ENCODE results near the gene DLK1. TPM values are rescaled to one million over a fixed set of nuclear protein-coding genes. Genes with fewer than 3 reads are reported as not detected.
A peak's percentile ranks its signal among the peaks of the same experiment; 100 is the strongest.

Gene DLK1
- total and polyA plus RNA-seq, 11 donors, result 1.4 to 52.4 (median 9.3) TPM

- WGBS, 4 donors, result 87 to 89% (median 88%) methylated on average over 21 to 26 of the region's 26 CpGs
- H3K36me3 ChIP-seq, result no peaks in the 10 kb centered on the region
- TF ChIP-seq POLR2A (IDR thresholded peaks at IDR 0.05), result no peak
- TF ChIP-seq CTCF (IDR thresholded peaks at IDR 0.05), result no peak
- intact Hi-C loops (cut with DNase I), result no loop called here
- DNase-seq, result no peak
- H3K27me3 ChIP-seq, result peaks cover 0 to 39% (median 3%) of the 10 kb centered on the region in 9 donors
- no peak overlapping the region for H3K27ac ChIP-seq
- no peak for ATAC-seq
- no peaks in the 10 kb centered on the region for H3K9me3 ChIP-seq
- no peak overlapping the region for H3K4me3 ChIP-seq
- H3K4me1 ChIP-seq, result peaks cover 0 to 6% (median 0%) of the 10 kb centered on the region in 12 donors
Measured at GRCh38 chr14:100688598-100689461, 37.9 kb upstream of the DLK1 start.

- intact Hi-C loops (cut with DNase I), result no loop called here
- WGBS, 4 donors, result 82 to 89% (median 86%) methylated on average over 4 to 5 of the region's 5 CpGs
- Histone ChIP-seq H3K4me3 (no peak overlapping the region), H3K27me3 (peaks cover 0 to 56% (median 6%) of the 10 kb centered on the region in 9 donors), H3K36me3 (no peaks in the 10 kb centered on the region), H3K4me1 (peaks cover 0 to 6% (median 0%) of the 10 kb centered on the region in 12 donors), H3K27ac (no peak overlapping the region), H3K9me3 (no peaks in the 10 kb centered on the region)
- no peak for ATAC-seq
- no peak for DNase-seq
- TF ChIP-seq POLR2A (IDR thresholded peaks at IDR 0.05) (no peak), CTCF (IDR thresholded peaks at IDR 0.05) (no peak)
Measured at GRCh38 chr14:100690672-100691071, 36.0 kb upstream of the DLK1 start.

GRCh38 chr14:100691395-100692056 is 35.2 kb upstream of the DLK1 start:
- peak in 2 of 4 donors; percentile 37 to 49 for ATAC-seq
- H3K27ac ChIP-seq, result no peak overlapping the region
- DNase-seq, result no peak
- H3K4me3 ChIP-seq, result no peak overlapping the region
- H3K9me3 ChIP-seq, result no peaks in the 10 kb centered on the region
- H3K27me3 ChIP-seq, result peaks cover 0 to 63% (median 12%) of the 10 kb centered on the region in 9 donors
- intact Hi-C loops (cut with DNase I), result no loop called here
- no peak for TF ChIP-seq CTCF (IDR thresholded peaks at IDR 0.05)
- no peak for TF ChIP-seq POLR2A (IDR thresholded peaks at IDR 0.05)
- WGBS, 4 donors, result 59 to 69% (median 62%) methylated on average over 28 to 29 of the region's 29 CpGs
- H3K4me1 ChIP-seq, result peaks cover 0 to 11% (median 0%) of the 10 kb centered on the region in 12 donors
- H3K36me3 ChIP-seq, result no peaks in the 10 kb centered on the region

GRCh38 chr14:100692256-100692655 is 34.4 kb upstream of the DLK1 start:
- Histone ChIP-seq H3K9me3 (no peaks in the 10 kb centered on the region), H3K27me3 (peaks cover 0 to 69% (median 13%) of the 10 kb centered on the region in 9 donors), H3K36me3 (no peaks in the 10 kb centered on the region), H3K4me1 (peaks cover 0 to 11% (median 0%) of the 10 kb centered on the region in 12 donors), H3K27ac (no peak overlapping the region), H3K4me3 (no peak overlapping the region)
- TF ChIP-seq POLR2A (IDR thresholded peaks at IDR 0.05), result no peak
- TF ChIP-seq CTCF (IDR thresholded peaks at IDR 0.05), result no peak
- no peak for DNase-seq
- WGBS, 4 donors, result 82 to 90% (median 84%) methylated on average over 5 to 6 of the region's 6 CpGs
- no peak for ATAC-seq
- intact Hi-C loops (cut with DNase I), result no loop called here

Data from heart left ventricle (tissue), 16 donors.